ENCODE measurements around the gene PRKG1.

PRKG1 gene

GRCh38 chr10:51462076-51462779, 387.9 kb downstream of the PRKG1 start:
- peak in 1 of 2 experiments; percentile 1 for DNase-seq

DNA sequence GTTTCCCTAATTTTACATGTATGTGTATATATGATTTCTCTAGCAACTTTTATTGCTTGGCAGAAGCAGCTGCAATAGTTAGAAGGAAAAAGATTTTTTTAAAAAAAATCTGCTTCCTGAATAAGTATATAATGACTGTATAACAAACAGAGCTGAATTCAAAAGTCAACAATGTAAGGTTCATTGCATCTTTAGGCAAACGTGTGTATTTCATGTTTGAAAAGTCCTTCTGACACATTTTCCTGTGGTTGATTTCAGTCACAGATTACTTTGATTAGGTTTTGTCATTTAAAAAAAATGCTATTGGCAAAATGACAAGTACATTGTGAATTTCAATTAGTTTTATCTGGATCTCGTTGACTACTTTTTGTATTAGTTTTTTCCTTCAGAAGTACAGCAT, 394.1 kb downstream of the PRKG1 start:
- no peak for DNase-seq

DNA sequence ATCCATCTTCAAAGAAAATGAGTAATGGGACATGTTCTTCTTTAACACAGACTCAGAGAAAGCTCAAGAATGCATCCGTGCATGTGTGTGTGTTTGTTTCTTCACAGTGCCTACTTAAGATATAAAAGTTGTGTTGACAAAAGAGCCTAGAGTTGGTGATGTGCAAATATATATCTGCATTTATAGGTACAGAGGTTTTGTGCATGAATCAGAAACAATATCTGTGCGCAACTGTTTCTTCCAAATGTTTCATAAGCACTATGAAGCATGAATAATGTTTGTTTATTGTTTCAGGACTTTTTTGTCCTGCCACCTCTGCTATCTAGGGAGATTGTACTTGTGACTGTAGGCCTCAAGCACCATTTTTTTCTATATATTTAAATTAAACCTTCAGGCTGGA, 395.4 kb downstream of the PRKG1 start:
- no peak for DNase-seq

- DNase-seq = no peak
Observed at GRCh38 chr10:51471271-51471670, 397.0 kb downstream of the PRKG1 start.

DNA sequence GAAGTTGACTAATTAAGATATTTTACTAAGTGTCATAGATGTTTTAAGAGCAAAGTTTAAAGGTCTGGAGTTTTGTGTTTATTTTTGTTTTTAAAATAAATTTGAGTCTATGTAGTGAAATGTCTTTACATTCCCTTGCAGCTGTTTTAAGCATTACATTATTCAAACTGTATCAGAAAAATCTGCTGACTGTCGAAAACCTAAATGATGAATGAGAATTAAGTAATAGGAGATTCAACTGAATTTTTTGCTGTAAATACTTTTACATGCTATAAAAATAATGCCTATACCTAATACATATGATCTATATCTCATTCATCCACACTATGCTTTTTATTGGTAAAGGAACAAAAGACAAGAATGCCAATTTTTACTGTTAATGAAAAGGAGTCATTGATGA, 397.9 kb downstream of the PRKG1 start:
- DNase-seq = no peak

DNA sequence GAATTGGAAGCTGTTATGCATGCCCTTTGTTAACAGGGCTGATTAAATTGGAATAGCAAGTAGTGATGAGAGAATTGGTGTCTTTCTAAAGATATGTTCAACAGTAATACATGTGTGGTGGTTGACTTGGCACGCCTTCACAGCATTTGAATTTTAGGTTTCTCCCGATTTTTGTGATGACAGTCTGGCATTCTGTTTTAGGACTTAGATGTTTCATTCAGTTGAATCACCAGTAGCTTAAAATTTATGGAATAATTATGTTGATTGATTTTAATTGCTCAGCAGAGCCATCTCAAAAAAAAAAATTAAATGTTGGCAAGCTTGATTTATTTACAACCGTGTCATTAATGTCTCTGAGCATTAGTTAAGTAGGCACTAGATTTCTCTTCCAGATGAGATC, 405.4 kb downstream of the PRKG1 start:
- DNase-seq = no peak

DNA sequence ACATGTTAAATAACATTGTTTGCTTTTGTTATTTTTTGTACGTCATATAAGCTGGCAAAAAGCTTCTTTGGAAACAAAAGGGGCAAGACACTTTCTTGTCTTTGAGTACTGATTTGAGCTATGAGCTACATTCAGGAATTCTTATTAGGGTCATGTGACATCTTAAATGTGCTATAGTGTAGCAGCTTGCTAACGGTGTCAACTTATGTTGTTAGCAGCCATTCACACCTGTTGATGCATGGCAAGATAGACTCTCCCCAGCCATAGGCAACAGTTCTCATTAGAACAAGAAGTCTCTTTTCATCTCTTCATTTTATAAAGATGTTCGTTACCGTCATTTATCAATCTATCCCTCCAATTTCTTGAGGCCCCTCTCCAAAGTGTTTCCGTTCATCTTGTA, 411.4 kb downstream of the PRKG1 start:
- no peak for DNase-seq

GRCh38 chr10:51487576-51487975, 413.3 kb downstream of the PRKG1 start:
- DNase-seq = no peak

DNA sequence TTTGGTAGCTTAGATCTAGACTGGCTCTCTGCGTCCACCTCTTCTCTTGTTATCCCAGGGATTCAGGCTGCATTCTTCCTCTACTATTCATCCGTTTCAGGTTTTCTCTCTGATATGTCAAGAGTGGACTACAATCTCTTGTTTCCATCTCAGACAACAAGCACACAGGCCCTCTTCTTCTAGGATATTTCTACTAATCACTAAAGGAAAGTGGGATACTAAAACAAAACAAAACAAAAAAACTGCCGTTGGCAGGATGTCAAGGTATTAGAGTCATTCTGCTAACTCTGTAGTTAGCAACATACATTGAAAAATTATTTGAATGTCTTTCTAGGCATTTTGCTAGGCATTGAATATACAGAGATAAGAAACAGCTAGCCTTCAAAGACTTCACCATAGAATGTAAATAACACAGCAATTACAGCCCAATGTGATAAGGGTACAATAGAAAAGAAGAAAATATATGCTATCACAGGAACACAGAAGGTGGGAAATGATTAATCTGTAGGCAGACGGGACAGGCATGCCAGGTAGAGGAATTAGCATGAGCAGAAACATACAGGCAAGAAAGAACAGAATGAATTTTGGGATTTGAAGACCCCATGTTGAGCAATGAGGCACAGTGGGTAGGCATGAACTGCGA, 414.6 kb downstream of the PRKG1 start:
- no peak for DNase-seq

- DNase-seq = no peak
Observed at GRCh38 chr10:51498424-51498823, 424.1 kb downstream of the PRKG1 start.

GRCh38 chr10:51501396-51501795, 427.1 kb downstream of the PRKG1 start:
- peak; percentile 1 to 59 for DNase-seq

- no peak for DNase-seq
Observed at GRCh38 chr10:51502124-51502523, 427.8 kb downstream of the PRKG1 start.

DNA sequence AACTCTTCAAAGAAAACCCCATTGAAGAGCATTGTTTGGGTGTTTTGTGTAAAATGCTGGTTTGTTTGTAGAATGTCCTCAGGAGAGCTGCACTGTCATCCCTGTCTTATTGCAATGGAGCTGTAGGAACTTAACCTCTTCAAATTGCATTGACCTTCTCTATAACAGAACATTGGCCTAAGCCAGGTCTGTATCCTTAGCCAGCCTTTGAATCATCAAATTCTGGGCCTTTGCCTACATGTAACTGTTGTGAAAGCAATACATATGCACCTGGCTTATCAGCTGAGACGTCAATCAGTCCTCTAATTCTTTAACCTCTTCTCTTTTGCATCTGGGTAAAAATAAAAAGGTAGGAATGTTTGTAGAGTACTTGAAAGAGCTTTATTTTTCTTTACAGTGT, 429.1 kb downstream of the PRKG1 start:
- no peak for DNase-seq

DNA sequence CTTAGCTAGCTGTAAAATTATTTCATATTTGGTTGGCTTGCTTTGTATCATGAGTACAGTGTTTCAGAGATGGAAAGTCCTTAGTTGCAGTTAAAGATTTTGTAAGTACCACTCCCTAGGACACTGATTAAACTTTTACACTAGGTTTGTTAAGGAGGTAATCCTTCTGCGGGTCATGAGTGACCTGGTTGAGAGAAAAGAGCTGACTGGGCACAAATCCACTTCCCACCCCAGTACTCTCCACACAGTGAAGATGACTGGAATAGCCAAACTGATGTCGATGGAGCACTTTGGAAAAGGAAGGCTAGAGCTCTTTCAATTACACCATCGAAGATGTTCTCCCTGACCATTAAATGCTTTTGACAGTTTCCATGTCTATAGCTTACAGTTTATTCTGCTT, 433.2 kb downstream of the PRKG1 start:
- DNase-seq = no peak

GRCh38 chr10:51508156-51508555, 433.9 kb downstream of the PRKG1 start:
- no peak for DNase-seq

GRCh38 chr10:51510231-51510630, 435.9 kb downstream of the PRKG1 start:
- no peak for DNase-seq

GRCh38 chr10:51521605-51522004, 447.3 kb downstream of the PRKG1 start:
- no peak for DNase-seq

GRCh38 chr10:51522858-51523257, 448.6 kb downstream of the PRKG1 start:
- DNase-seq = no peak

DNA sequence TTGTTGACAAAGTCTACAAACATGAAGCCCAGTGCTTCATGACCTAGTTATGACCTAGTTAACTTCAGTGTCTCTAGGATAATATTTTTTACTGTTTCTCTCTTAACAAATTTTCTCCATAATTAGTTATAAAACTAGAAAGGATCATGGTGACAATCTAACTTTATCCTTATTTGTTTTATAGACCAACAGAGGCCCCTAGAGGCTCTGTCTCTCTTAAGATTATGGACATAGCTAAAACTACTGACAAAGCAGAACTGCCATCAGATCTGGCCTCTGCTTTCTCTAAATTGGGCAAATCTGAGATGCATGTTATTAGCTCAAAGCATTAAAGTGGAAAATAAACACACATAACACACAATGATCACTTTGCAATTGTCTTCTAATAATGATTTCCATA, 449.2 kb downstream of the PRKG1 start:
- no peak for DNase-seq

DNA sequence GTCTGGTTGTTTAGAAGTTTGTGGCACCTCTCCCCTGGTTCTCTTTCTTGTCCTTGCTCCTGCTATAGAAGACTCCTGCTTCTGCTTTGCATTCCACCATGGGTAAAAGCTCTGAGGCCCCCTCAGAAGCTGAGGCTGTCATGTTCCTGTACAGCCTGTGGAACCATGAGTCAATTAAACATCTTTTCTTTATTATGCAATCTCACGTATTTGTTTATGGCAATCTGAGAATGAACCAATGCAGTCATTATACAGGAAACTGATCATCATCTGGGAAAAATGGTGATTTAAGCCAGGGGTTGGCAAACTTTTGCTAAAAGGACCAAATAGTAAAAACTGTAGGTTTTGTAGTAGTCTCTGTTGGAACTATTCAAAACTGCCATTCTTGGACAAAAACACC, 449.8 kb downstream of the PRKG1 start:
- DNase-seq = no peak

- DNase-seq = no peak
Observed at GRCh38 chr10:51527522-51528219, 453.4 kb downstream of the PRKG1 start.

DNA sequence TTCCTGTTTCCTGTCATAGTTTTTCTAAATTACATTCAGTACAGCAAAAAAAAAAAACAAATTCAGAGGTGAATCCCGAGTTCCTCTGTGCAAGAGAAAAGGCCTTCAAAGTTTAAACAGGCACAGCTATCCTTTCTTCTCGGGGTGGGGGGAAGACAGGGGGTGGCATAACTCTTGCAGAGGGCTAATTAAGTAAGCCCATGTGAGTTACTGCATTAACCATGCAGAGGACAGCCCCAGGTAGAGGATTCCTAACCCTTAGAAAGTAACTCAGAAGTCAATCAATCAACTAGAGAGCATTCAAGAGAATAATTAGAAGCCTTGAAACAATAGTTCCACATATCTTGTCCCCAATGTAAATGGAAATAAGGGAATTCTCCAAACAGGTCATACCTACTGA, 454.2 kb downstream of the PRKG1 start:
- DNase-seq = no peak

DNA sequence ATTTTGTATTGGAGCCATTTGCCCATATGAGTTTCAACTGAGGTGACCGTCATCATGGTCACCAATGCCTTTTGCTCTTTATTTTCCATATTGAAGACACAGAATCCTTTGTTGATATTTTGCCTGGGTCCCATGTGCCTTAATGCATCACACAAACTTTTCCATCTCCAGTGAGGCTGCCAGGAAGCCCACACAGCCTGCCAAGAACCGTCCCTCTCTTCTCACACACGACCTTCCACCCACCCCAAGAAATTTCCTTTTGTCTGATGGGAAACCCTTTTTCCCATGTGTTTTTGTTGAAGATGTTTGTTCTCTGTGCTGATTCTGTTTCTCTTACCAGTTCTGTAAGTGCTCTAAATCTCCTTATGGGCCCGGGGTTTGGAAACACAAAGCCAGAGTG, 456.3 kb downstream of the PRKG1 start:
- no peak for DNase-seq

DNA sequence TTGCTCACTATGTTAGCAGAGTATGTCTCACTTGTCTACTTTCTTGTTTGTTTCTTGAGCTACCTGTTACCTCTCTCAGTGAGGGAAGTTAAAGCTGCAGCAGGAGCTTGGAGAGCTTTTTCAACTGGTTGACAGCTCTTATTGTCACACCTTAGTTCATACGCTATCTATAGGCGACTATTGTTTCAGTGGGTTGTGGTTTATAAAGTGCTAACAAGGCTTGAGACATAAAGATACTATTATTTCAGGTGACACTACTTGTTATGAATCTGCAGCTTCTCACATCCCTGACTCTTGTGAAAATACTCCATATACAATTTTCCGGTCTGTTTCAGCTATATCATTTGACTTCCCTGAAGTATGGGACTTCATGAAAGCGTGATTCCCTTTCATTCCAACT, 457.8 kb downstream of the PRKG1 start:
- no peak for DNase-seq

All from NCI-H446 (cell line).